Measurements from ENCODE around the gene OVOL1. TPM values are rescaled to one million over a fixed set of nuclear protein-coding genes. Genes with fewer than 3 reads are reported as not detected.
"Not testable (repeated sequence)": the region's sequence is repeated elsewhere in the genome, so short reads cannot be mapped to it uniquely, and the experiment has no call there.

Gene OVOL1
- total RNA-seq, 1 experiment from 2014 or later: not detected

DNA sequence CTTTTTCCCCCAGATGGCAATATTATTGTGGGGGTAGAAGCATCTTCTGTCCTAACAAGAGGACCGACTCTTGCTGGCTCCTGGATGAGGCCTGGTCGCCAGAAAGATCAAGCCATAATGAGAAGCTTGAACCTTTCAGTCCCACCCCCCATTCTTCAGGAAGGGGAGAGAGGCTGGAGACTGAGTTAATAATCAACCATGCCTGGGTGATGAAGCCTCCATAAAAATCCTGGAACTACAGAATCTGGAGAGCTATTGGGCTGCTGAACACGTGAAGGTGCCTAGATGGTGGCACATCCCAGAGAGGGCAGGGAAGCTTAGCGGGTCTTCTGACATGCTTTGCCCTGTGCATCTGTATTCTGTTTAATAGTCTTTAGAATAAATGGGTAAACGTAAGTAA, 22.4 kb upstream of the OVOL1 start:
- POLR2A ChIA-PET (ENCODE audit: low non-redundant PET): no interaction called here
- Histone ChIP-seq H3K4me1 (ENCODE audit: insufficient read depth, low read length, poor library complexity, severe bottlenecking) (no peaks in the 10 kb centered on the region), H3K27me3 (replicated peaks; ENCODE audit: insufficient read depth, low read depth, low read length, poor library complexity) (no peaks in the 10 kb centered on the region), H3K4me3 (ENCODE audit: low read depth, low read length, poor library complexity, severe bottlenecking) (no peak overlapping the region), H3K27ac (ENCODE audit: low read depth, low read length, poor library complexity, severe bottlenecking) (no peak overlapping the region), H3K36me3 (ENCODE audit: insufficient read depth, low read length, poor library complexity, severe bottlenecking) (no peaks in the 10 kb centered on the region), H3K9me3 (ENCODE audit: low read depth, low read length, poor library complexity, severe bottlenecking) (no peaks in the 10 kb centered on the region)
- TF ChIP-seq, protein P1, sequence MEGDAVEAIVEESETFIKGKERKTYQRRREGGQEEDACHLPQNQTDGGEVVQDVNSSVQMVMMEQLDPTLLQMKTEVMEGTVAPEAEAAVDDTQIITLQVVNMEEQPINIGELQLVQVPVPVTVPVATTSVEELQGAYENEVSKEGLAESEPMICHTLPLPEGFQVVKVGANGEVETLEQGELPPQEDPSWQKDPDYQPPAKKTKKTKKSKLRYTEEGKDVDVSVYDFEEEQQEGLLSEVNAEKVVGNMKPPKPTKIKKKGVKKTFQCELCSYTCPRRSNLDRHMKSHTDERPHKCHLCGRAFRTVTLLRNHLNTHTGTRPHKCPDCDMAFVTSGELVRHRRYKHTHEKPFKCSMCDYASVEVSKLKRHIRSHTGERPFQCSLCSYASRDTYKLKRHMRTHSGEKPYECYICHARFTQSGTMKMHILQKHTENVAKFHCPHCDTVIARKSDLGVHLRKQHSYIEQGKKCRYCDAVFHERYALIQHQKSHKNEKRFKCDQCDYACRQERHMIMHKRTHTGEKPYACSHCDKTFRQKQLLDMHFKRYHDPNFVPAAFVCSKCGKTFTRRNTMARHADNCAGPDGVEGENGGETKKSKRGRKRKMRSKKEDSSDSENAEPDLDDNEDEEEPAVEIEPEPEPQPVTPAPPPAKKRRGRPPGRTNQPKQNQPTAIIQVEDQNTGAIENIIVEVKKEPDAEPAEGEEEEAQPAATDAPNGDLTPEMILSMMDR (conservative IDR thresholded peaks at IDR 0.05; ENCODE audit: low read depth, low read length): no peak
- TF ChIP-seq EZH2 (IDR thresholded peaks at IDR 0.05; ENCODE audit: borderline replicate concordance, low read depth, low read length, poor library complexity, severe bottlenecking): no peak
- no TSS peak for BruUV-seq (replicated peaks)
- intact Hi-C loops (cut with micrococcal nuclease; ENCODE audit: unreplicated experiment): no loop called here
- no peak for DNase-seq (ENCODE audit: low spot score)
- CTCF ChIA-PET: interaction anchor here (0.6 kb wide), 1 partner anchor 388 kb away, joined by 4 read pairs; no protein-coding TSS in a partner anchor

DNA sequence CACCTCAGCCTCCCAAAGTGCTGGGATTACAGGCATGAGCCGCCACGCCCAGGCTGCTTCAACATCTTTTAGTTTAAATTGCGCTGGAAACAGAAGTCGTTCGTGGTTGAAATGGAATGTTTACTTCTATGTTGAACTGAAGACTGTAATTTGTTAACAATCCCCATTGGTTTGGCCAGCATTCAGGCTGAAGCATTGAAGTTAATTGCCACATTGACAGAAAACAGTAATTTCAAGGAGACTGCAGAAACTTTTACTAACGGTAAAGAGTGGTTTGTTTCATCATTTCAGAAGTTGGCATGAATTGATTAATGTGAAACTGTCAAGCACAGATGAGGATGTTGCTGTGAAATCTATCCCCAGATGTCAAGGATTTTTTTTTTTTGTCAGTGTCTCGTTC, 20.3 kb upstream of the OVOL1 start:
- TF ChIP-seq EZH2 (IDR thresholded peaks at IDR 0.05; ENCODE audit: borderline replicate concordance, low read depth, low read length, poor library complexity, severe bottlenecking): no peak
- ChIA-PET POLR2A (ENCODE audit: low non-redundant PET) (no interaction called here), CTCF (no interaction called here)
- Histone ChIP-seq H3K9me3 (ENCODE audit: low read depth, low read length, poor library complexity, severe bottlenecking) (no peaks in the 10 kb centered on the region), H3K27me3 (replicated peaks; ENCODE audit: insufficient read depth, low read depth, low read length, poor library complexity) (no peaks in the 10 kb centered on the region), H3K4me3 (ENCODE audit: low read depth, low read length, poor library complexity, severe bottlenecking) (no peak overlapping the region), H3K36me3 (ENCODE audit: insufficient read depth, low read length, poor library complexity, severe bottlenecking) (no peaks in the 10 kb centered on the region), H3K4me1 (ENCODE audit: insufficient read depth, low read length, poor library complexity, severe bottlenecking) (no peaks in the 10 kb centered on the region), H3K27ac (ENCODE audit: low read depth, low read length, poor library complexity, severe bottlenecking) (no peak overlapping the region)
- intact Hi-C loops (cut with micrococcal nuclease; ENCODE audit: unreplicated experiment): no loop called here
- no peak for DNase-seq (ENCODE audit: low spot score)
- BruUV-seq (replicated peaks): no TSS peak

DNA sequence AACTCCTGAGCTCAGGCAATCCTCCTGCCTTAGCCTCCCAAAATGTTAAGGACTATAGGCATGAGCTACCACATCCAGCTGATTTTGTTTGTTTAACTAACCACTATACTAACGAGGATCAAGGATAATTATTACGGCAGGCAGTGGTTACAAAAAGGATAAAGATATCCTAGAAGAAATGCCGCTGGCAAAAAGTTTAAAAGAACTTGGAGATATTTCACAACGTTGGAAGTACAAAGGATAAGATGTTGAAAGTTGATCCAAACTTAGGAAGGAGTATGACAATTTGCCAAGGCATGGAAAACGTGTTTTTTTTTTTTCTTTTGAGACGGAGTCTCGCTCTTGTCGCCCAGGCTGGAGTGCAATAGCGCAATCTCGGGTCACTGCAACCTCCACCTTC, 19.5 kb upstream of the OVOL1 start:
- Histone ChIP-seq H3K9me3 (ENCODE audit: low read depth, low read length, poor library complexity, severe bottlenecking) (no peaks in the 10 kb centered on the region), H3K4me3 (ENCODE audit: low read depth, low read length, poor library complexity, severe bottlenecking) (no peak overlapping the region), H3K27ac (ENCODE audit: low read depth, low read length, poor library complexity, severe bottlenecking) (no peak overlapping the region), H3K27me3 (replicated peaks; ENCODE audit: insufficient read depth, low read depth, low read length, poor library complexity) (no peaks in the 10 kb centered on the region), H3K36me3 (ENCODE audit: insufficient read depth, low read length, poor library complexity, severe bottlenecking) (no peaks in the 10 kb centered on the region), H3K4me1 (ENCODE audit: insufficient read depth, low read length, poor library complexity, severe bottlenecking) (no peaks in the 10 kb centered on the region)
- DNase-seq (ENCODE audit: low spot score): no peak
- no TSS peak for BruUV-seq (replicated peaks)
- intact Hi-C loops (cut with micrococcal nuclease; ENCODE audit: unreplicated experiment): no loop called here
- no peak for TF ChIP-seq EZH2 (IDR thresholded peaks at IDR 0.05; ENCODE audit: borderline replicate concordance, low read depth, low read length, poor library complexity, severe bottlenecking)
- TF ChIP-seq, protein P1 (conservative IDR thresholded peaks at IDR 0.05; ENCODE audit: low read depth, low read length): no peak
- CTCF ChIA-PET: interaction anchor here (0.7 kb wide), 1 partner anchor 1613 kb away, joined by 3 read pairs; no protein-coding TSS in a partner anchor
- POLR2A ChIA-PET (ENCODE audit: low non-redundant PET): interaction anchor here (0.6 kb wide), 1 partner anchor 9 kb away, joined by 6 read pairs; no protein-coding TSS in a partner anchor

DNA sequence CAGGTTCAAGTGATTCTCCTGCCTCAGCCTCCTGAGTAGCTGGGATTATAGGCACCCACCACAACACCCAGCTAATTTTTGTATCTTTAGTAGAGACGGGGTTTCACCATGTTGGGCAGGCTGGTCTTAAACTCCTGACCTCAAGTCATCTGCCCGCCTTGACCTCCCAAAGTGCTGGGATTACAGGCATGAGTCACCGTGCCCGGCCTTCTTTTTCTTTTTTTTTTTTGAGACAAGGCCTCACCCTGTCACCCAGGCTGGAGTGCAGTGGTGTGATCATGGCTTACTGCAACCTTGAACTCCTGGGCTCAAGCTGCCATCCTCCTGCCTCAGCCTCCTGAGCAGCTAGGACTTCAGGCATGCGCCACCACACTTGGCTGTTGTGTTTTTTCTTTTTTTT, 19.1 kb upstream of the OVOL1 start:
- H3K36me3 ChIP-seq (ENCODE audit: insufficient read depth, low read length, poor library complexity, severe bottlenecking); H3K4me1 ChIP-seq (ENCODE audit: insufficient read depth, low read length, poor library complexity, severe bottlenecking); H3K27ac ChIP-seq (ENCODE audit: low read depth, low read length, poor library complexity, severe bottlenecking); H3K9me3 ChIP-seq (ENCODE audit: low read depth, low read length, poor library complexity, severe bottlenecking); H3K27me3 ChIP-seq (replicated peaks; ENCODE audit: insufficient read depth, low read depth, low read length, poor library complexity); H3K4me3 ChIP-seq (ENCODE audit: low read depth, low read length, poor library complexity, severe bottlenecking); DNase-seq (ENCODE audit: low spot score); intact Hi-C loops (cut with micrococcal nuclease; ENCODE audit: unreplicated experiment); BruUV-seq (replicated peaks); POLR2A ChIA-PET (ENCODE audit: low non-redundant PET): not testable (repeated sequence)
- CTCF ChIA-PET: interaction anchor here (0.7 kb wide), 1 partner anchor 1612 kb away, joined by 3 read pairs; no protein-coding TSS in a partner anchor
